Kidney tubule cell (primary cell): ENCODE results near the gene ANXA5.

Experiments
- DNase-seq: peaks from one replicate; pipeline ENCODE4 v3.0.0-alpha.2; 2018; ENCODE audit warnings: low spot score

ANXA5 gene

GRCh38 chr4:121642292-121642691, 54.5 kb downstream of the ANXA5 start:
- DNase-seq = no peak

DNA sequence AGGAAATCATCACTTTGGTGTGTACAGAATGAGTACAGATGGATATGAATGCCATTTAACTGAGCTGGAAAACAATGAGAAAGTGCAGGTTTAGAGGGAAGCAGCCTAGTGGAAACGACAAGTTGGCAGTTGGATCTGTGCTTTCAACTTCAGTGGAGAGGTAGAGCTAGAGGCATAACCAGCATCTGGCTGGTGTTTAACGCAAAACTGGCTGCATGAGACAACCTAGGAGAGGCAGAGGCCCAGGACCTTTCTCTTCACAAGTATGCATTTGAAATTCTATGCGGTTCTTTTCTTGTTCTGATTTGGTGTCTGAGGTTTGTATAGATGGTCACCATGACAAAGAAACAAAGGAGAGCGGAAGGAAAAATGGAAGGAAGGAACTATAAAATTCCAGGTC, 63.1 kb downstream of the ANXA5 start:
- DNase-seq = no peak

DNA sequence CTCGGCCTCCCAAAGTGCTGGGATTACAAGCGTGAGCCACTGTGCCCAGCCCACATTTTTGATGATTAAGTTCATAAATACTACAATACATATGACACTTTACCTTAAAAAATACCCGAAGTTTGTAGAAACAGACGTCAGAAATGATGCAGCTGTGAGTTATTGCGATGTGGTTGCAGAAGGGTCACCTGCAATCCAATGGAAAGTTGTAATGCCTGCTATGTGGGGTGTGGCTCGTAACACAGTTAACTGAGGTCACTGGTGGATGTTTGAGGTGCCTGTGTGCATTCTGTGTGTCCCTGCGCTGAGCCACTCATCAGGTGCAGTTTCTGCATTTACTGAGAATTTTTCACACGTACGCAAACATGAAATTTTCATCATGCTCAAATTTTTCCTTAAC, 64.1 kb downstream of the ANXA5 start:
- DNase-seq = no peak
